Central memory CD8-positive, alpha-beta T cell (primary cell): ENCODE results near the gene CHN2.

ENCODE experiments used
- ATAC-seq: fragments of 150-1000 bp; cut with Tn5 transposase; replicated peaks from 2 replicates; pipeline ENCODE4 v1.10.0; 2022; ENCODE audit warnings: mild to moderate bottlenecking, moderate FRiP score, moderate number of reproducible peaks; ENCODE audit not compliant: poor library complexity, severe bottlenecking; ENCODE audit errors: extremely low read depth
- DNase-seq, 2 donors: peaks; one replicate each; pipeline ENCODE4 v3.0.0; 2021; ENCODE audit warnings: low spot score in 2 of 2
- H3K27ac Mint-ChIP-seq: one replicate; pipeline ENCODE4 v1.8.0; 2022; ENCODE audit warnings: low read depth, mild to moderate bottlenecking, moderate library complexity, mixed read lengths
- H3K27me3 Mint-ChIP-seq: one replicate; pipeline ENCODE4 v1.8.0; 2022; ENCODE audit warnings: mixed read lengths
- H3K36me3 Mint-ChIP-seq: one replicate; pipeline ENCODE4 v1.8.0; 2022; ENCODE audit warnings: mild to moderate bottlenecking, moderate library complexity, mixed read lengths; ENCODE audit not compliant: insufficient read depth
- H3K4me1 Mint-ChIP-seq: one replicate; pipeline ENCODE4 v1.8.0; 2022; ENCODE audit warnings: mixed read lengths
- H3K4me3 Mint-ChIP-seq: one replicate; pipeline ENCODE4 v1.8.0; 2022; ENCODE audit warnings: mild to moderate bottlenecking, moderate library complexity, mixed read lengths
- H3K9me3 Mint-ChIP-seq: one replicate; pipeline ENCODE4 v1.8.0; 2022; ENCODE audit warnings: mixed read lengths

The CHN2 gene

DNA sequence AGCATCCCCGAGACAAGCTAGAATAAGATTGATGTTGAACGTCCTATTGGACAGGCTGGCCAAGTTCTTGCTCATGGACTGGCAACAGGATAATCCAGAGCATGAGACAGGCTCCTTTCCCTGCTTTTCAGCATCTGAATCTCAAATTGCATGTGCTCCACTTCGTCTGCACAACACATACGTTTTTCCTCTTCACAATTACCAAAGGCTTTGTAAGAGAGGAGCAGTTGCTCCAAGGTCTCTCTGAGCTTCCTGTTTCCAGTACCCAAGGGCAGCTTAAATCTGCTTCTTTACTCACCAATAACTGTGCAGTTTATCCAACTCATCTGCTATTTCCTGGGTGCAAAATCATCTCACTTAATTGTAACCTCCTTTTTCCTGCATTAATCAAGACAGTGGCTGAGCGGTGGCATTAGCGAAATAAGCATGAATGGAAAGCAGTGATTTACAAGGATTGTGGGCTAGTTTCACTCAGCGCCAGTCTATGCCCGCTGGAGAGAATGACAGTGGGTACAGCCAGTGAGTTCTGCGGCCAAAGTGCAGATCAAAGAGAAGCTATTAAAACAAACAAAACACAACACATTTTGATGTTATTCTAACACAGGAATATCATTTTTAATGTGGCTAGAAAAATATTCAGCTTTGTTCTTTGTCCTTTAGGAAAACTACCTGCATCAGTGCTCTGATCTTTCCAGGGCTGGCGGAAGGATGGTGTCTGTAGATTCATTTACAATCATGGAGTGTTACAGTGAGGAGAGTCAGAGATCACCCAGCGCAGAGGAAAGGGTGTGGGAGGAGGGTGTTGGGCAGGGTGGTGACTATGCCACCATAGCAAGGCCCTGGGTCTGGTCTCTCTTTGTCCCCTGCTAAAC, 79.8 kb downstream of the CHN2 start:
- Mint-ChIP-seq H3K36me3 (no peaks in the 10 kb centered on the region), H3K4me3 (no peak overlapping the region), H3K4me1 (peaks cover 71% of the 10 kb centered on the region), H3K27me3 (no peaks in the 10 kb centered on the region), H3K9me3 (no peaks in the 10 kb centered on the region), H3K27ac (no peak overlapping the region)
- DNase-seq (no peak), ATAC-seq (no peak)

DNA sequence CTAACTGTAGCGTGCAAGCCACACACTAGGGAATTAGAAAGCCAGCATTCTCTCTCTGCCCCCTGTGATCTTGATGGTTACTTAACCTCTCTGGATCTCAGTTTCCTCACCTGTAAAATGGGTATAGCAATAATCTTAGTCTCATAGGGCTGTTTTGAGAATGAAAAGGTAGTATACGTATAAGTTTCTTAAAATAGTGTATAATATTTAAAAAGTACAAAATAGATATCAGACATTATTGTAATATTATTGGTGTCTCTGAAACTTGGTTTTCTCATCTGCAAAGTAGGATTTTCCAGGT, 80.4 kb downstream of the CHN2 start:
- Mint-ChIP-seq H3K9me3 (no peaks in the 10 kb centered on the region), H3K4me3 (no peak overlapping the region), H3K27me3 (no peaks in the 10 kb centered on the region), H3K27ac (no peak overlapping the region), H3K4me1 (peaks cover 72% of the 10 kb centered on the region), H3K36me3 (no peaks in the 10 kb centered on the region)
- DNase-seq, result no peak
- no peak for ATAC-seq

DNA sequence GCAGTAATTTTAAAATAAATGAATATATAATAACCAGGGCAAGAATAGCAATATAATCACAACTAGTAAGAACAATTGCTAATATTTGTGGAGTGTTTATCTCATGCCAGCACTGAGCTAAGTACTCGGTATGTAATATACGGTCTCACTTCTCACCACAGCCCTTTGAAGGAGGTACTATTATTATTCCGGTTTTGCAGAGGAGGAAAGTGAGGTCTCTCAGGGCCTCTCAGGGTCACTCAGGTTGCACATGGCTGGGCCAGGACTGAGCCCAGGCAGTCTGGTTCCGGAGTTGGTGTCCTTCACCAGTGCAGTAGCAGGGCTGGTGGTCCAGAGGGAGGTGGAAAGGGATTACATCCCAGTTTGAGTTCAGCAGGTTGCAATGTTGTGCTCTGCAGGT, 80.9 kb downstream of the CHN2 start:
- DNase-seq (no peak), ATAC-seq (peak; percentile 64)
- Mint-ChIP-seq H3K4me1 (peaks cover 74% of the 10 kb centered on the region), H3K4me3 (no peak overlapping the region), H3K9me3 (no peaks in the 10 kb centered on the region), H3K36me3 (no peaks in the 10 kb centered on the region), H3K27me3 (no peaks in the 10 kb centered on the region), H3K27ac (no peak overlapping the region)

DNA sequence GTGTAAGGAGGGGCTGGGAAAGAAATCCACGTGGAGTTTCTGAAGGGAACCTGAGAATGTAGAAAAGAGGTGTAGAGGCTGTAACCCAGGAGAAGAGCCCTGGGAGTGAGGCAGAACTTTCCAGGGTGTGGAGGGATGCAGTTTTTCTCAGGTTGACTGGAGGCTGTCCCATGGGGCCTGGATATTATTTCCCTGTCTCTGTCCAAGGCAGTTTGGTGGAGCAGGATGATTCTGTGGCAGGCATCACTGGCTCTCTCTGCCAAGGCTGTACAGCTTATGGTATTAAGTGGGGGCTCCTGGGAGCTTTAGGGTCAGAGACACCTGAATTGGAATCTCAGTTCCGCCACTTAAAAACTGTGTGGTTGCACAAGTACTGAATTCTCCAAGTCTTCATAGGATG, 81.6 kb downstream of the CHN2 start:
- Mint-ChIP-seq H3K4me1 (peaks cover 68% of the 10 kb centered on the region), H3K27me3 (no peaks in the 10 kb centered on the region), H3K36me3 (no peaks in the 10 kb centered on the region), H3K27ac (no peak overlapping the region), H3K9me3 (no peaks in the 10 kb centered on the region), H3K4me3 (no peak overlapping the region)
- DNase-seq, result no peak
- no peak for ATAC-seq

DNA sequence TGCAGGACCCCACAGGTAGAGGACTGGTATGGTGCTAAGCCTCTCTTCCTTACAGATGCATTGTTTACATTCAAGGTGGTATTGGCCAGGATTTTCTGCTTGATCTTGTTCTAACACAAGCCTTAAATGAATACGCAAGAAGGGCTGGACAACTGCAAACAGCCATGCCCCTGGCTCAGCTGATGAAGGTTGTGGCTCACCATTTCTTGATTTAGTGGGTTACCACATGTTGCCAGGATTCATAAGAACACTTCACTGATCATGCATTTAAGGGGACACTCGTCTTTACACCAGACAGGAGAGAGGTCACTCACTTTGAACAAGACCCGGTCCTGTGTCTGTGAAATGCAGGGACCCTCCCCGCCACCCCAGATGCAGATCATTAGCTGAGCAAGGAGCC, 82.2 kb downstream of the CHN2 start:
- DNase-seq, result no peak
- H3K4me1 Mint-ChIP-seq, result peaks cover 64% of the 10 kb centered on the region
- ATAC-seq, result no peak
- H3K27me3 Mint-ChIP-seq, result no peaks in the 10 kb centered on the region
- no peak overlapping the region for H3K4me3 Mint-ChIP-seq
- no peak overlapping the region for H3K27ac Mint-ChIP-seq
- no peaks in the 10 kb centered on the region for H3K36me3 Mint-ChIP-seq
- no peaks in the 10 kb centered on the region for H3K9me3 Mint-ChIP-seq

DNA sequence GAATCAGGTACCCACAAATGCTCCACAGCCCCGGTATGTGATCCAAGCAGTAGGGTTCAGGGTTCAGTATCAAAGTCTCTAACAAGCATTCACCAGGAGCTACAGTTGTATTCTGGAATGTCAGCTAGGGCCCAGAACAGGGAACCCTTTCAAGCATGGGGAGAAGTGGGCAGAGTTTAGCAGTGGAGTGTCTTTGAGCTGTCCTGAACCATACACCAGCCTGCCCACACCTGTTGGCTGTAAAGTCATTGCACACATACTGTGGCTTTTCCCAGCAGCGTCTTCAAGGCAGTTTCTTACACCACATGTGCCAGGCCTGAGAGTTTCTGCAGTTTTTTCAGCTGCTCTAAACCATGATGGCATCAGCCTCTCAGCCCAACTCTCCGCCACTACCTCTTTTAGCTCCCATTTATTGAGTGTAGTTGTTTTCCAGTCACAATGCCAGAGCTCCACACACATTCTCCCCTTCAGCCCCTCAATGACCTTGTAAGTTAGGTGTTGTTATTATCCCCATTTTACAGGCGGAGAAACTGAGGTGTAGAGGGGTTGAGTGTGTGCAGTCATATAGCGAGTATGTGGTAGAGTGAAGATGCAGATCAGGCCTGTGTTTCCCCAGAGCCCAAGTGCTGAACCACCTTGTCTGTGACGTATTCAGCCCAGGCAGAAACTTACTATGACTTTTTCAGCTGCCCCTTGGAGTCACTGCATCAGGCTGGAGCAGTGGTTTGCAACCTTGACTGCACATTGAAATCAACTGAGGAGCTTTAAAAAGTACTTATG, 83.1 kb downstream of the CHN2 start:
- no peak for DNase-seq
- peaks cover 61% of the 10 kb centered on the region for H3K4me1 Mint-ChIP-seq
- H3K36me3 Mint-ChIP-seq, result peaks cover under 1% of the 10 kb centered on the region
- no peaks in the 10 kb centered on the region for H3K27me3 Mint-ChIP-seq
- H3K4me3 Mint-ChIP-seq, result no peak overlapping the region
- no peak for ATAC-seq
- H3K27ac Mint-ChIP-seq, result no peak overlapping the region
- H3K9me3 Mint-ChIP-seq, result no peaks in the 10 kb centered on the region

DNA sequence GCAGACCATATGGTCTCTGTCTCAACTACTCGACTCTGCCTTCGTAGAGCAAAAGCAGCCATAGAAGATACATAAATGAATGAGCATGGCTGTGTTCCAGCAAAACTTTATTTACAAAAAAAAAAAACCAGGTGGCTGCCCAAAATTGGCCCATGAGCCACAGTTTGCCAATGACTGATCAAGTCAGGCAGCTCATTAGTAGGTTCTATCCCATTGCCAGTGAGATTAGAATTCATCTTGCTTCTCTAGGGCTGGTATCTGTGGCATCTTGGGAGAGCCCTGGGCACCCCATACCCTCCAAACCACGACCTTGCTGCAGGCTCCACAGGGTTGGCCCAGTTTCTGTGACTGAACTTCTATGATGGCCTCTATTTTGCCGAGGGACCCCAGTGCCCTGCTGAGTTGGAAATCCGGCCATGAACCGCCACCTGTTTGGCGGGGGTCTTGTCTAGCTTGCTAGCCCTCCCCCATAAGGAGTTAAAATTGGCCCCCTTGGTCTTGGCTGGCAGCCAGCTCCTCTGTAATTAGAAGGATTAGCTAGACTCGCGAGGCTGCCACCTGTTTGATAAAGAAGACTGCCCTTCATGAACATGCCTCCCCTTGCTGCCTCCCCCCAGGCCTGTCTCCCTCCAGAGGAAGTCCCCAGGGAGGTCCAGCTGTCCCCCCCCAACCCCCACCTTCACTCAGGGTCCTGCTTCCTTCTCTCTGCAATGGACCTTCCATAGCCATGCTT, 83.9 kb downstream of the CHN2 start:
- peaks cover 1% of the 10 kb centered on the region for H3K36me3 Mint-ChIP-seq
- DNase-seq, result no peak
- no peaks in the 10 kb centered on the region for H3K9me3 Mint-ChIP-seq
- ATAC-seq, result no peak
- no peak overlapping the region for H3K4me3 Mint-ChIP-seq
- no peaks in the 10 kb centered on the region for H3K27me3 Mint-ChIP-seq
- peaks cover 56% of the 10 kb centered on the region for H3K4me1 Mint-ChIP-seq
- no peak overlapping the region for H3K27ac Mint-ChIP-seq

DNA sequence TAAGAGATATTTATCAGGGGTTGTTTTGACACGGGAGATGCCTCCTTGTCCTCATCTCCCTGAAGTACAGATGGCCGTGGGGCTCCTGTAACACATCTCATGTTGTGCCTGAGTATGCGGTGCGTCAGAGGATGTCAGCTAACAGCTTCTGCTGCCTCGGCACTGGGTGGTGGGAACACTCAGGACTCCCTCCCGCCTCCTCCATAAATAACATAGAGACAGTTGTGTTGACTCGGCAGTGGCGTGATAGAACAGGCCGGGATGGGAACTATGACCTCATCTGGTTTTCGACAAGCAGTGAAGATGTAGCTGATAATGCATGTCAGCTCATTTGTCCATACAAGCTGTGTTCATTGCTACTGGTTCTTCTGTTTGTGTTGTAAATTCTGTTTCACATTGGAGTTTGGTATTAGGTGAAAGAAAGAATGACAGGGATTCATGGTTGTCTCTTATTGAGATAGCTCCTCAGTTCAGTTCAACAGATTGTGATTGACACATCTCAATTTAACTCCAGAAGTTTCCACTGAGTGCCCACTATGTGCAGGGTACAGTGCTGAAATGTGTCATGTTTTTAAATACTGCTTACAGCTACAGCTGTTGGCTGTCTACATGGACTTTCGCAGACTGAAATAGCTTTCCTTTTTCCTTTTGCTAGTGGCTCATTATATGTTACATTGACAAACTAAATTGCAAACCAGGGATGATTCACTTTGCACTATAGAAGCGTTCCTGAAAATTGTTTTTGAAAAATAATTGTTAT, 87.4 kb downstream of the CHN2 start:
- Mint-ChIP-seq H3K9me3 (no peaks in the 10 kb centered on the region), H3K4me1 (peaks cover 52% of the 10 kb centered on the region), H3K36me3 (peaks cover 5% of the 10 kb centered on the region), H3K4me3 (no peak overlapping the region), H3K27ac (no peak overlapping the region), H3K27me3 (no peaks in the 10 kb centered on the region)
- DNase-seq (no peak), ATAC-seq (no peak)

DNA sequence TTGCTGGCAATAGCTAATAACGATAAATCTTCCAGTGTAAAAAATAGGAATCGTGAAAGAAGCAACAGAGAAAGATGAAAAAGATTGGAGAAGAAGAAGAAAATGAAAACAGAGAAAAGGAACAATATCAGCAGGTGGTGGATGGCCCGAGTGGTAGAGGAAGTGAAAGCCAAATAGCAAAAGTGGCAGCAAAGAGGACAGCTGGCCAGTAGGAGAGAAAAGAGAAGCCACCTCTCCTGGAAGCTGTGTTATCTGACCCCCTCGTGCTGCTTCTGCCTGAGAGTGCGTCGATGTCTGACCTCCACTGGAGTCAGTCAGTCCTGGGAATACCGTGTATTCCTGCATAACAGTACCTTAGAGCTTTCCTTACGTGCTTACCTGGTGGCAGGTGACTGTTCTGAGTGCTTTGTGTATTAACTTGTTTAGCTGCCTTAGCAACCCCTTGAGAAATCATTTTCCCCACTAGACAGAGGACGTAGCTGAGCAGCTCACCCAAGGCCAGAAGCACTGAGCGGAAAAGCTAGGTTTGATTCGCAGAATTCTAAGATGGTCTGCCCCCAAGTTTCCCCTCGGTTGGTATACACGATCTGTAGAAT, 88.3 kb downstream of the CHN2 start:
- no peaks in the 10 kb centered on the region for H3K9me3 Mint-ChIP-seq
- peaks cover 45% of the 10 kb centered on the region for H3K4me1 Mint-ChIP-seq
- H3K4me3 Mint-ChIP-seq, result no peak overlapping the region
- ATAC-seq (no peak), DNase-seq (no peak)
- peaks cover 7% of the 10 kb centered on the region for H3K36me3 Mint-ChIP-seq
- H3K27me3 Mint-ChIP-seq, result no peaks in the 10 kb centered on the region
- H3K27ac Mint-ChIP-seq, result no peak overlapping the region

DNA sequence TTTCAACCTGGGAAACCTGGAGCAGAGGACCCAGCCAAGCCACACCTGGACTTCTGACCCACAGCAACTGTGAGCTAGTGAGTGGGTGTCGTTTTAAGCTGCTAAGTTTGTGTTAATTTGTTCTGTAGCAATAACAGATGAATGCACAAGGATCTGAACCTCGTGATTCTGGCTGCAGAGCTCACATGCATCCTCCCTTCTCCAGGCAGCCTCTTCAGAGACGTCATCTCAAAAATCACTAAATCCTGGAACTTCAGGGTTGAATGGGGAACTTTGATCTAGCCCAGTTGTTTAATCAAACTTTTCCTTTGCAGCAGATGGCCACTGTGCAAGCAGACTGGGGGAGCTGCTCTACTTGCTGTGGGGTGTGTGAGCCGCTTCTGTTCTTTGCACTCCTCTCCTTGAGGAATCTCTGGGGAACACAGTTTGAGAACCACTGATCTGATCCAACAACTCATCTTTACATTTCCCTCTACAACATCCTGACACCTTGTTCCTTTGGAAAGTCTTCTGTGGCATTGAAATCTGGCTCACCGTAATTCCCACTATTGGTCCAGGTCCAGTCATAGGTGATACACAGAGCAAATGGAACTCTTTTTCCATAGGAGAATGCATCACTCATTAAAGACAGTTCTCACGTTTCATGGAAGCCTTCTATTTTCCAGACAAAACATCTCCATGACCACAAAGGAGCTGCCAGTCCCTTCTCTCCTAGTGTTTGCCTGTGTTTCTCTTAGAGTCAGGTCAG, 90.3 kb downstream of the CHN2 start:
- Mint-ChIP-seq H3K4me3 (peak overlapping the region; percentile 65), H3K9me3 (no peaks in the 10 kb centered on the region), H3K4me1 (peaks cover 52% of the 10 kb centered on the region), H3K27me3 (no peaks in the 10 kb centered on the region), H3K36me3 (peaks cover 9% of the 10 kb centered on the region), H3K27ac (peak overlapping the region; percentile 89)
- DNase-seq, result no peak
- ATAC-seq, result no peak

DNA sequence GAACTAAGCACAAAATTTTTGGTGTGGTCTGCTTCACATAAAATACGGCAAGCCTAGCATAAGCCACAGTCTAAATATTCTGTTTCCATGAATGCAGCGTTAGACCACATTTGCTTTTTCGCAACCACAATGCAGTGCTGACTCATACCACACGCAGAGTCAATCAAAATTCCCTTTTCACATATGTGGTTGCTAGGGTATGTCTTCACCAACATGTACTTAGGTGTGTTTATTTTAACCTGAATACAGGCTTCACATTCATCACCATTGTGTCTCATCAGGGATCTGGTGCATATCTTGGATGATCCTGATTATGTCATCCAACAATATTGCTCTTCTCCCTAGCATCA, 90.8 kb downstream of the CHN2 start:
- Mint-ChIP-seq H3K36me3 (peaks cover 9% of the 10 kb centered on the region), H3K9me3 (no peaks in the 10 kb centered on the region), H3K4me3 (peak overlapping the region; percentile 65), H3K4me1 (peaks cover 51% of the 10 kb centered on the region), H3K27me3 (no peaks in the 10 kb centered on the region), H3K27ac (peak overlapping the region; percentile 89)
- ATAC-seq (peak; percentile 95), DNase-seq (peak in 1 of 2 donors; percentile 46)
